Measurements from ENCODE around the gene ACOX1. TPM values are rescaled to one million over a fixed set of nuclear protein-coding genes. Genes with fewer than 3 reads are reported as not detected.

The ACOX1 gene
- total RNA-seq, 1 donor from 2014 or later, result 22.3 TPM

- no peak for TF ChIP-seq CTCF (conservative IDR thresholded peaks at IDR 0.05)
- H3K27me3 Mint-ChIP-seq (ENCODE audit: low read depth), result no peaks in the 10 kb centered on the region
- H3K36me3 Mint-ChIP-seq (ENCODE audit: low read depth), result peaks cover 2% of the 10 kb centered on the region
- no peak overlapping the region for H3K4me3 Mint-ChIP-seq
- H3K9me3 Mint-ChIP-seq, result no peaks in the 10 kb centered on the region
- no peak overlapping the region for H3K27ac Mint-ChIP-seq (ENCODE audit: unreplicated experiment)
- no peaks in the 10 kb centered on the region for H3K4me1 Mint-ChIP-seq
- DNase-seq (ENCODE audit: low read depth, low spot score), result no peak
Measured at GRCh38 chr17:75920045-75920560, 58.9 kb downstream of the ACOX1 start.

GRCh38 chr17:75919611-75920010 lies 59.4 kb downstream of the ACOX1 start:
- H3K4me1 Mint-ChIP-seq, result no peaks in the 10 kb centered on the region
- H3K9me3 Mint-ChIP-seq, result no peaks in the 10 kb centered on the region
- H3K4me3 Mint-ChIP-seq, result no peak overlapping the region
- TF ChIP-seq CTCF (conservative IDR thresholded peaks at IDR 0.05), result no peak
- H3K27me3 Mint-ChIP-seq (ENCODE audit: low read depth), result no peaks in the 10 kb centered on the region
- peaks cover 2% of the 10 kb centered on the region for H3K36me3 Mint-ChIP-seq (ENCODE audit: low read depth)
- H3K27ac Mint-ChIP-seq (ENCODE audit: unreplicated experiment), result no peak overlapping the region
- DNase-seq (ENCODE audit: low read depth, low spot score), result no peak

GRCh38 chr17:75917917-75918445 lies 61.0 kb downstream of the ACOX1 start:
- Mint-ChIP-seq H3K27ac (ENCODE audit: unreplicated experiment) (no peak overlapping the region), H3K36me3 (ENCODE audit: low read depth) (peaks cover 2% of the 10 kb centered on the region), H3K4me3 (no peak overlapping the region), H3K4me1 (no peaks in the 10 kb centered on the region), H3K9me3 (no peaks in the 10 kb centered on the region), H3K27me3 (ENCODE audit: low read depth) (no peaks in the 10 kb centered on the region)
- TF ChIP-seq CTCF (conservative IDR thresholded peaks at IDR 0.05), result no peak
- DNase-seq (ENCODE audit: low read depth, low spot score), result no peak

- no peak for TF ChIP-seq CTCF (conservative IDR thresholded peaks at IDR 0.05)
- H3K4me1 Mint-ChIP-seq, result no peaks in the 10 kb centered on the region
- no peaks in the 10 kb centered on the region for H3K27me3 Mint-ChIP-seq (ENCODE audit: low read depth)
- no peak overlapping the region for H3K4me3 Mint-ChIP-seq
- no peaks in the 10 kb centered on the region for H3K9me3 Mint-ChIP-seq
- H3K27ac Mint-ChIP-seq (ENCODE audit: unreplicated experiment), result no peak overlapping the region
- DNase-seq (ENCODE audit: low read depth, low spot score), result no peak
- peaks cover 2% of the 10 kb centered on the region for H3K36me3 Mint-ChIP-seq (ENCODE audit: low read depth)
Measured at GRCh38 chr17:75917141-75917916, 61.6 kb downstream of the ACOX1 start.

GRCh38 chr17:75915268-75915667 lies 63.7 kb downstream of the ACOX1 start:
- no peak for DNase-seq (ENCODE audit: low read depth, low spot score)
- H3K27ac Mint-ChIP-seq (ENCODE audit: unreplicated experiment), result no peak overlapping the region
- no peaks in the 10 kb centered on the region for H3K4me1 Mint-ChIP-seq
- H3K36me3 Mint-ChIP-seq (ENCODE audit: low read depth), result peaks cover 2% of the 10 kb centered on the region
- H3K9me3 Mint-ChIP-seq, result no peaks in the 10 kb centered on the region
- no peak for TF ChIP-seq CTCF (conservative IDR thresholded peaks at IDR 0.05)
- H3K27me3 Mint-ChIP-seq (ENCODE audit: low read depth), result no peaks in the 10 kb centered on the region
- H3K4me3 Mint-ChIP-seq, result no peak overlapping the region
